Osteocyte (in vitro differentiated cells): Measurements from ENCODE around the gene DLX5. TPM values are rescaled to one million over a fixed set of nuclear protein-coding genes. Genes with fewer than 3 reads are reported as not detected.

Source experiments
- DNase-seq: peaks from one replicate; pipeline ENCODE4 v3.0.0; 2021; ENCODE audit warnings: mixed read lengths; ENCODE audit not compliant: unreplicated experiment; ENCODE audit errors: extremely low spot score
- H3K27ac Mint-ChIP-seq: one replicate; pipeline ENCODE4 v1.8.0; 2021; ENCODE audit warnings: mild to moderate bottlenecking, mixed read lengths; ENCODE audit not compliant: unreplicated experiment
- H3K27me3 Mint-ChIP-seq: one replicate; pipeline ENCODE4 v1.8.0; 2021; ENCODE audit warnings: mixed read lengths; ENCODE audit not compliant: unreplicated experiment
- H3K36me3 Mint-ChIP-seq: one replicate; pipeline ENCODE4 v1.8.0; 2021; ENCODE audit warnings: mixed read lengths; ENCODE audit not compliant: unreplicated experiment
- H3K4me1 Mint-ChIP-seq: one replicate; pipeline ENCODE4 v1.8.0; 2021; ENCODE audit warnings: mixed read lengths; ENCODE audit not compliant: unreplicated experiment
- H3K4me3 Mint-ChIP-seq: one replicate; pipeline ENCODE4 v1.8.0; 2021; ENCODE audit warnings: mild to moderate bottlenecking, moderate library complexity, mixed read lengths; ENCODE audit not compliant: unreplicated experiment
- H3K9me3 Mint-ChIP-seq: one replicate; pipeline ENCODE4 v1.8.0; 2021; ENCODE audit warnings: mixed read lengths; ENCODE audit not compliant: unreplicated experiment
- CTCF ChIP-seq: fragments of 200-600 bp; sonication (generic); IDR thresholded peaks from 2 replicates; pipeline ENCODE4 v1.5.0; 2021; ENCODE audit warnings: antibody characterized with exemption, mild to moderate bottlenecking, moderate library complexity
- total RNA-seq: library from RNA; stranded (reverse); gene quantifications from 2 replicates; pipeline ENCODE4 v1.2.1, GENCODE V29; 2021

DLX5 gene
- total RNA-seq, 1 donor from 2014 or later: 6.0 TPM

- Mint-ChIP-seq H3K27ac (no peak overlapping the region), H3K4me1 (peaks cover 42% of the 10 kb centered on the region)
Observed at GRCh38 chr7:96996111-96996957, 28.3 kb downstream of the DLX5 start.

GRCh38 chr7:96995406-96996110 is 29.1 kb downstream of the DLX5 start:
- DNase-seq: no peak
- peaks cover 2% of the 10 kb centered on the region for H3K36me3 Mint-ChIP-seq
- peaks cover 41% of the 10 kb centered on the region for H3K4me1 Mint-ChIP-seq
- TF ChIP-seq CTCF: no peak
- H3K27ac Mint-ChIP-seq: no peak overlapping the region
- H3K27me3 Mint-ChIP-seq: peaks cover 93% of the 10 kb centered on the region
- H3K9me3 Mint-ChIP-seq: no peaks in the 10 kb centered on the region
- H3K4me3 Mint-ChIP-seq: no peak overlapping the region

More at GRCh38 chr7:96996111-96996957, 28.3 kb downstream of the DLX5 start:
- DNase-seq: no peak
- Mint-ChIP-seq H3K4me3 (no peak overlapping the region), H3K27me3 (peaks cover 97% of the 10 kb centered on the region), H3K9me3 (no peaks in the 10 kb centered on the region), H3K36me3 (no peaks in the 10 kb centered on the region)
- no peak for TF ChIP-seq CTCF

DNA sequence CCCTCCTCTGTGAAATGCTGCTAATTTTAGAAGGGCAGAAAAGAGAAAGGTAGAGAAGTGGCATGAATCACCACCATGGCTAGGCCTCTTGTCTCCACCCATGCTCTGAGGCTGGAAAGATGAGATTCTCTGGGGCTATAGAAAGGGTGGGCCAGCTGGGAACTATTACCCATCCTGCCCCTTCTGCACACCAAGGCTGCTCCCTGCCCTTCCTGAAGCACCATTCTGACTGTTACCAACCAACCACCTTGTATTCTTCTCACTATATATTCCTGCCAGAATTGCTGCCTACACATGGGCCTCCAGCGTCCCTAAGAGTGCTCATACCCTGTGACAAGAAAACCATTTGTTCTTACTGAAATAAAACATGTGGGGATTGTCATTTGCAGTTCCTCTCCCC is 30.7 kb downstream of the DLX5 start:
- no peak for TF ChIP-seq CTCF
- no peak overlapping the region for H3K27ac Mint-ChIP-seq
- peaks cover 43% of the 10 kb centered on the region for H3K4me1 Mint-ChIP-seq
- DNase-seq: no peak
- H3K36me3 Mint-ChIP-seq: peaks cover 2% of the 10 kb centered on the region
- no peaks in the 10 kb centered on the region for H3K9me3 Mint-ChIP-seq
- peaks cover 91% of the 10 kb centered on the region for H3K27me3 Mint-ChIP-seq
- no peak overlapping the region for H3K4me3 Mint-ChIP-seq

DNA sequence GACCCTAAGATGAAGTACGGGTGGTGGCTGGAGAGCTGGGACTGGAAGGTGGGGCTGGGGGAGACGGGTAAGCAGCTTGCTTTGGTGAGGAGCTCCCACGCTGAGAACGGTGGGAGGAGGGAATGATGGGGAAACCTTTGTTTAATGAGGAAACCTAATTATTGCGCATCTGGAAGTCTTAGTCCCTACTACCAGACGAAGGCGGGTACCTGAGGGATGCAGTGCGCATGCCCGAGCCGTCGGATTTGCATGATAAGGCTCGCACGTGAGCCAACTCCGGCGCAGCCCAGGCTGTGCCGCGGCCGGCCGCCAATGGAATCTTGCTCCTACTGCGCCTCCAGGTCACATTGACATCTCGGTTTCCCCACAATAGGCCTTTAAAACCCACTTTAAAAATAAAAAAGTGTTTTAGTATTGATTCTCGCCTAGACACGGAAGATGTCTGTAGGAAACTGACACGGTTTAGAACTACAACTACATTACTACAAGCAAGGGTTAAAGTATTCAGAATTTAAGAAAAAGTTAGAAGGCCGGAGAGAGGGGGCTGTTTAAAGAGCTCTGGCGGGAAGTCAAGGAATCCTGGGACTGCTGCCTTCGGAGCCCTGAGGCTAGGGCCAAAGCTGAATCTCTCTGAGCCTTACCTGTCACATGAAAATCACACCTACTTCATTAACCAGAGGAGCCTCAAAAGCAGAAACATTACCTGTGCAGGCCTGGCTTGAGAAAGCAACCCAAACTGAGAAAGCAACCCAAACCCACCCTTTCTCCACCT is 31.4 kb downstream of the DLX5 start:
- TF ChIP-seq CTCF: no peak
- Mint-ChIP-seq H3K4me3 (no peak overlapping the region), H3K27me3 (peaks cover 91% of the 10 kb centered on the region), H3K27ac (no peak overlapping the region), H3K4me1 (peaks cover 45% of the 10 kb centered on the region), H3K36me3 (peaks cover 2% of the 10 kb centered on the region), H3K9me3 (no peaks in the 10 kb centered on the region)
- DNase-seq: no peak
